Endothelial cell of umbilical vein (primary cell): ENCODE measurements around the gene LRRC7. TPM values are rescaled to one million over a fixed set of nuclear protein-coding genes. Genes with fewer than 3 reads are reported as not detected.

Source experiments
- BruUV-seq: library from RNA; stranded (reverse); fragments of 400-500 nt; replicated peaks from 2 replicates; lab custom pipeline; 2021; lab: Mats Ljungman, UMichigan
- CTCF ChIA-PET: fragments of 300-600, 350-600 bp; sonication (Branson Sonifier 250); formaldehyde crosslinking; loops from one replicate; lab custom pipeline; 2021; ENCODE audit warnings: antibody characterized with exemption, inconsistent platforms; lab: Charles Lee
- POLR2A ChIA-PET: fragments of 300-600, 350-600 bp; sonication (Branson Sonifier 250); formaldehyde crosslinking; loops from one replicate; lab custom pipeline; 2021; ENCODE audit warnings: antibody characterized with exemption, inconsistent platforms; lab: Charles Lee
- DNase-seq: peaks from one replicate; pipeline ENCODE4 v3.0.0-alpha.2; 2011; ENCODE audit warnings: low read depth, low spot score
- FAIRE-seq: peaks from 2 replicates; lab custom pipeline; 2011; peaks lifted over from hg19 to GRCh38; lab: Jason Lieb, UNC
- H2AFZ ChIP-seq: 2 replicates; pipeline ENCODE4 v1.6.0; 2012; ENCODE audit warnings: low read depth, low read length, control low read depth, inconsistent platforms
- H3K27ac ChIP-seq: 2 replicates; pipeline ENCODE4 v1.5.1; 2011; ENCODE audit warnings: low read depth, mild to moderate bottlenecking, control low read depth, low read length, moderate library complexity; ENCODE audit not compliant: insufficient read depth
- H3K27me3 ChIP-seq, 2 experiments: 2 replicates each; pipeline versions ENCODE4 v1.6.0 to v1.6.1; 2011; ENCODE audit warnings: low read length in 2 of 2, mixed read lengths in 1 of 2; ENCODE audit not compliant: control insufficient read depth in 2 of 2, insufficient read depth in 2 of 2
- H3K36me3 ChIP-seq, 2 experiments: 2 replicates in 1 of 2; 3 replicates in 1 of 2; pipeline ENCODE4 v1.5.1; 2011; ENCODE audit warnings: low read length in 2 of 2, mild to moderate bottlenecking in 1 of 2, moderate library complexity in 1 of 2; ENCODE audit not compliant: control insufficient read depth in 2 of 2, insufficient read depth in 2 of 2; ENCODE audit errors: extremely low read depth in 1 of 2
- H3K4me1 ChIP-seq: 3 replicates; pipeline ENCODE4 v1.5.1; 2011; ENCODE audit warnings: mild to moderate bottlenecking, low read length; ENCODE audit not compliant: control insufficient read depth, insufficient read depth; ENCODE audit errors: extremely low read depth
- H3K4me2 ChIP-seq: 2 replicates; pipeline ENCODE4 v1.6.1; 2011; ENCODE audit warnings: low read length, control low read depth, mixed read lengths; ENCODE audit not compliant: insufficient read depth
- H3K4me3 ChIP-seq, 3 experiments: fragments of 200-600 bp in 1 of 3; sonication (generic), shearing (Covaris generic) in 1 of 3; replicated peaks in 1 of 3; 2 replicates each; pipeline ENCODE4 v1.5.1; 2011 to 2016; ENCODE audit warnings: control low read depth in 3 of 3, low read length in 3 of 3, mild to moderate bottlenecking in 2 of 3, inconsistent platforms in 1 of 3, low read depth in 1 of 3, moderate library complexity in 1 of 3; ENCODE audit not compliant: insufficient read depth in 1 of 3
- H3K79me2 ChIP-seq: 2 replicates; pipeline ENCODE4 v1.6.0; 2012; ENCODE audit warnings: low read length, inconsistent platforms; ENCODE audit not compliant: control insufficient read depth, insufficient read depth
- H3K9ac ChIP-seq: replicated peaks from 2 replicates; pipeline ENCODE3; 2011; ENCODE audit warnings: low read length, control low read depth; ENCODE audit not compliant: insufficient read depth; ENCODE audit errors: extremely low read depth
- H3K9me1 ChIP-seq: replicated peaks from 3 replicates; pipeline ENCODE4 v1.6.0; 2011; ENCODE audit warnings: mild to moderate bottlenecking, low read length; ENCODE audit not compliant: control insufficient read depth, insufficient read depth; ENCODE audit errors: extremely low read depth
- H3K9me3 ChIP-seq: replicated peaks from 2 replicates; pipeline ENCODE4 v1.5.1; 2012; ENCODE audit warnings: low read length, inconsistent platforms; ENCODE audit not compliant: control insufficient read depth, insufficient read depth
- H4K20me1 ChIP-seq: replicated peaks from 2 replicates; pipeline ENCODE3; 2011; ENCODE audit warnings: mild to moderate bottlenecking, low read length; ENCODE audit not compliant: control insufficient read depth, insufficient read depth; ENCODE audit errors: extremely low read depth
- EZH2 ChIP-seq: IDR thresholded peaks from 2 replicates; pipeline ENCODE4 v1.6.1; 2012; ENCODE audit warnings: borderline replicate concordance, low read depth, mild to moderate bottlenecking, moderate library complexity, low read length, inconsistent platforms; ENCODE audit not compliant: severe bottlenecking
- FOS ChIP-seq: IDR thresholded peaks from 2 replicates; pipeline ENCODE4 v1.6.1; 2011; ENCODE audit warnings: mild to moderate bottlenecking, low read length, moderate library complexity, borderline replicate concordance; ENCODE audit not compliant: insufficient read depth
- GATA2 ChIP-seq: IDR thresholded peaks from 2 replicates; pipeline ENCODE4 v1.7.0; 2011; ENCODE audit warnings: low read depth, mild to moderate bottlenecking, moderate library complexity, mixed read lengths, low read length; ENCODE audit not compliant: insufficient read length, insufficient read depth
- JUN ChIP-seq: IDR thresholded peaks from 2 replicates; pipeline ENCODE4 v1.6.1; 2011; ENCODE audit warnings: borderline replicate concordance, low read depth; ENCODE audit not compliant: insufficient read length, insufficient read depth
- MYC ChIP-seq: IDR thresholded peaks from one replicate; pipeline ENCODE4 v1.6.1; 2011; ENCODE audit warnings: mild to moderate bottlenecking, low read depth, low read length
- POLR2A ChIP-seq: IDR thresholded peaks from 2 replicates; pipeline ENCODE4 v1.6.1; 2012; ENCODE audit warnings: low read depth, mild to moderate bottlenecking, control low read depth, low read length
- POLR2AphosphoS5 ChIP-seq: IDR thresholded peaks from 2 replicates; pipeline ENCODE4 v1.6.1; 2012; ENCODE audit warnings: low read depth, mild to moderate bottlenecking, control low read depth, low read length, moderate library complexity; ENCODE audit not compliant: insufficient read depth
- dilution Hi-C: fragments of 300-500 bp; cut with MboI; formaldehyde crosslinking; loops from one replicate; pipeline ENCODE4 v1.15.0; 2019; ENCODE audit warnings: low sequenced_read_pairs; ENCODE audit not compliant: extremely low pct_ligation_motif_present
- intact Hi-C: fragments of 100-400 bp; cut with micrococcal nuclease; formaldehyde crosslinking; loops from one replicate; pipeline ENCODE4 v1.10.0; 2022
- polyA plus RNA-seq, 4 experiments: library from polyadenylated mRNA; depleted of rRNA in 3 of 4; stranded (reverse) in 3 of 4; unstranded in 1 of 4; fragments of >200 nt; gene quantifications; 2 replicates each; pipeline versions ENCODE4 v1.2.1 to v1.2.3, GENCODE V29; 2011 to 2012; ENCODE audit warnings: missing spikeins in 1 of 4
- total RNA-seq: library from RNA; stranded (reverse); gene quantifications from 2 replicates; pipeline ENCODE4 v1.2.3, GENCODE V29; 2021
- TF ChIP-seq, protein P1 (sequence below): IDR thresholded peaks from 2 replicates; pipeline ENCODE4 v1.6.1; 2011; ENCODE audit not compliant: insufficient read depth, insufficient read length
- TF ChIP-seq, protein P2 (sequence below), 2 donors: IDR thresholded peaks; 1 replicate in 1 of 2; 2 replicates in 1 of 2; pipeline ENCODE4 v1.5.1; 2011; ENCODE audit warnings: low read length in 2 of 2, mild to moderate bottlenecking in 2 of 2, moderate library complexity in 2 of 2, control low read depth in 1 of 2, inconsistent platforms in 1 of 2, low read depth in 1 of 2; ENCODE audit not compliant: insufficient read depth in 1 of 2; ENCODE audit errors: extremely low read depth in 1 of 2

The LRRC7 gene
- total and polyA plus RNA-seq, 2 donors (not counting 3 experiments of a cell fraction or from before 2014, with no cell fraction given) = 0.11 to 0.58 TPM

DNA sequence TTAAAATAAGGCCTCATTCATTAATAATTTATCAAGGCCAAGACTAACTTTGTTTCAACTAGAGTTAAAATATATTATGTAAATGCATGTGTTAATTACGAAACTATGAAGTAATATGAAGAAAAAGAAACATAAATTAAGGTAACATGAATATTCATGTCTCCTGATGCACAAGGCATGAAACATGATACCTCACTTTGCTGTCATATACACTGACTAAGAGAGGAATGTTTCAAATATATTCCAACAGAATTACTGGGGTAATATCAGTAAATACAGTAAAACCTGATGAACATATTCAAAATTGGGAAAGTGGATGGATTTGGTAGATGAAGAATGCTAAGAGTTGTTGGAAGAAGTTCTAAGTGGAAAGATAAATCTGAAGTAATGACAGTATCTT lies 274.6 kb downstream of the LRRC7 start:
- Histone ChIP-seq H3K9me3 (no peaks in the 10 kb centered on the region), H3K4me3 (no peak overlapping the region), H3K4me1 (no peaks in the 10 kb centered on the region), H3K79me2 (no peaks in the 10 kb centered on the region), H3K36me3 (no peaks in the 10 kb centered on the region), H3K27me3 (no peaks in the 10 kb centered on the region), H2AFZ (no peak overlapping the region), H3K27ac (no peak overlapping the region), H3K9me1 (no peaks in the 10 kb centered on the region), H3K9ac (no peak overlapping the region), H3K4me2 (no peak overlapping the region), H4K20me1 (no peaks in the 10 kb centered on the region)
- ChIA-PET CTCF (no interaction called here), POLR2A (no interaction called here)
- TF ChIP-seq FOS (no peak), EZH2 (no peak), MYC (no peak), POLR2A (no peak), JUN (no peak), POLR2AphosphoS5 (no peak), GATA2 (no peak)
- TF ChIP-seq, protein P1, sequence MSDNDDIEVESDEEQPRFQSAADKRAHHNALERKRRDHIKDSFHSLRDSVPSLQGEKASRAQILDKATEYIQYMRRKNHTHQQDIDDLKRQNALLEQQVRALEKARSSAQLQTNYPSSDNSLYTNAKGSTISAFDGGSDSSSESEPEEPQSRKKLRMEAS = no peak
- TF ChIP-seq, protein P2, sequence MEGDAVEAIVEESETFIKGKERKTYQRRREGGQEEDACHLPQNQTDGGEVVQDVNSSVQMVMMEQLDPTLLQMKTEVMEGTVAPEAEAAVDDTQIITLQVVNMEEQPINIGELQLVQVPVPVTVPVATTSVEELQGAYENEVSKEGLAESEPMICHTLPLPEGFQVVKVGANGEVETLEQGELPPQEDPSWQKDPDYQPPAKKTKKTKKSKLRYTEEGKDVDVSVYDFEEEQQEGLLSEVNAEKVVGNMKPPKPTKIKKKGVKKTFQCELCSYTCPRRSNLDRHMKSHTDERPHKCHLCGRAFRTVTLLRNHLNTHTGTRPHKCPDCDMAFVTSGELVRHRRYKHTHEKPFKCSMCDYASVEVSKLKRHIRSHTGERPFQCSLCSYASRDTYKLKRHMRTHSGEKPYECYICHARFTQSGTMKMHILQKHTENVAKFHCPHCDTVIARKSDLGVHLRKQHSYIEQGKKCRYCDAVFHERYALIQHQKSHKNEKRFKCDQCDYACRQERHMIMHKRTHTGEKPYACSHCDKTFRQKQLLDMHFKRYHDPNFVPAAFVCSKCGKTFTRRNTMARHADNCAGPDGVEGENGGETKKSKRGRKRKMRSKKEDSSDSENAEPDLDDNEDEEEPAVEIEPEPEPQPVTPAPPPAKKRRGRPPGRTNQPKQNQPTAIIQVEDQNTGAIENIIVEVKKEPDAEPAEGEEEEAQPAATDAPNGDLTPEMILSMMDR (IDR thresholded peaks at IDR 0.05; ENCODE audit: extremely low read depth in 1 of 2, insufficient read depth in 1 of 2, low read depth in 1 of 2, low read length in 2 of 2) = no peak
- dilution Hi-C loops = no loop called here
- BruUV-seq = no TSS peak
- DNase-seq (no peak), FAIRE-seq (no peak)
- intact Hi-C loops = no loop called here
